Measurements from ENCODE around the gene MYZAP. TPM values are rescaled to one million over a fixed set of nuclear protein-coding genes. Genes with fewer than 3 reads are reported as not detected.

Gene MYZAP
- total RNA-seq, 1 donor from 2014 or later, result not detected

DNA sequence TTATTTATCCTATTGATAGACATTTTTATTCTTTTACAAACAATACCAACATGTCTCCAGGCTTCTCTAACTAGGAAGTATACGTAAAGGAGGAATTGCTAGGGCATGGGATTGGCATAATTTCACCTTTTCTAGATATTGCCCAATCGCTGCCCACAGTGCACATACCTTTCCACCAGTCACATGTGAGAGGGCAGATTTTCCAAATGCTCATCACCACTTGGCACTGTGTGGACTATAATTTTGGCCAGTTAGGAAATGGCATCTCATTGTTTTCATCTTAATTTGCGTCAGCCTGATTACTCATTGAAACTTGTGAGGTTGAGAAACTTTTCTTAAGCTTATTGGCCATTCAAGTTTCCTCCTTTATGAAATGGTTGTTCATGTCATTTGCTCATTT, 57.4 kb downstream of the MYZAP start:
- H3K9me3 Mint-ChIP-seq (ENCODE audit: unreplicated experiment), result no peaks in the 10 kb centered on the region

DNA sequence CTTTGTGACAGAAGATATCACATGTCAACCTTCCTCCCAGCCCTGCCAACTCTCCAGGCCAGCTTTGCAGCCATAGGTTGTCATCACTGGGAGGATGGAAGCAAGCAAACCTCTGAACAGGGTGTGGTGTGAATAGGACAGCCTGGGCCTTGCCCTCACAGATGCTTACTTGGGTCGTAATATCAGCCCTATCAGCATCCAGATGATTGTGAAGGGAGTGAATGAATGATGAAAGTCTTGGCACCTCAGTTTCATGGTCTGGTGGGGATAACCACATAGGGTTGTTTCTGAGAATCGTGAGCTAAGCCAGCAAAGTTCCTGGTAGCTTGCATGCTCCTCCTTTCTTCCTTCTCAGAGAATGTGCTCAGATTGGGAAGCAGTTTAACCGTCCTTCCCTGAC, 59.7 kb downstream of the MYZAP start:
- no peak overlapping the region for H3K4me3 Mint-ChIP-seq (ENCODE audit: unreplicated experiment)
- no peaks in the 10 kb centered on the region for H3K36me3 Mint-ChIP-seq (ENCODE audit: unreplicated experiment)
- H3K4me1 Mint-ChIP-seq (ENCODE audit: low read depth, unreplicated experiment), result no peaks in the 10 kb centered on the region
- no peak for DNase-seq
- TF ChIP-seq, protein P1, sequence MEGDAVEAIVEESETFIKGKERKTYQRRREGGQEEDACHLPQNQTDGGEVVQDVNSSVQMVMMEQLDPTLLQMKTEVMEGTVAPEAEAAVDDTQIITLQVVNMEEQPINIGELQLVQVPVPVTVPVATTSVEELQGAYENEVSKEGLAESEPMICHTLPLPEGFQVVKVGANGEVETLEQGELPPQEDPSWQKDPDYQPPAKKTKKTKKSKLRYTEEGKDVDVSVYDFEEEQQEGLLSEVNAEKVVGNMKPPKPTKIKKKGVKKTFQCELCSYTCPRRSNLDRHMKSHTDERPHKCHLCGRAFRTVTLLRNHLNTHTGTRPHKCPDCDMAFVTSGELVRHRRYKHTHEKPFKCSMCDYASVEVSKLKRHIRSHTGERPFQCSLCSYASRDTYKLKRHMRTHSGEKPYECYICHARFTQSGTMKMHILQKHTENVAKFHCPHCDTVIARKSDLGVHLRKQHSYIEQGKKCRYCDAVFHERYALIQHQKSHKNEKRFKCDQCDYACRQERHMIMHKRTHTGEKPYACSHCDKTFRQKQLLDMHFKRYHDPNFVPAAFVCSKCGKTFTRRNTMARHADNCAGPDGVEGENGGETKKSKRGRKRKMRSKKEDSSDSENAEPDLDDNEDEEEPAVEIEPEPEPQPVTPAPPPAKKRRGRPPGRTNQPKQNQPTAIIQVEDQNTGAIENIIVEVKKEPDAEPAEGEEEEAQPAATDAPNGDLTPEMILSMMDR (IDR thresholded peaks at IDR 0.05; ENCODE audit: partially characterized antibody, unreplicated experiment), result no peak
- H3K27ac Mint-ChIP-seq (ENCODE audit: unreplicated experiment), result no peak overlapping the region
- H3K9me3 Mint-ChIP-seq (ENCODE audit: unreplicated experiment), result no peaks in the 10 kb centered on the region
- H3K27me3 Mint-ChIP-seq (ENCODE audit: unreplicated experiment), result no peaks in the 10 kb centered on the region

More for the DNA sequence above, 57.4 kb downstream of the MYZAP start:
- H3K27me3 Mint-ChIP-seq (ENCODE audit: unreplicated experiment), result no peaks in the 10 kb centered on the region
- no peaks in the 10 kb centered on the region for H3K36me3 Mint-ChIP-seq (ENCODE audit: unreplicated experiment)
- no peak overlapping the region for H3K27ac Mint-ChIP-seq (ENCODE audit: unreplicated experiment)
- TF ChIP-seq, protein P1 (IDR thresholded peaks at IDR 0.05; ENCODE audit: partially characterized antibody, unreplicated experiment), result no peak
- DNase-seq, result no peak
- no peak overlapping the region for H3K4me3 Mint-ChIP-seq (ENCODE audit: unreplicated experiment)
- H3K4me1 Mint-ChIP-seq (ENCODE audit: low read depth, unreplicated experiment), result no peaks in the 10 kb centered on the region

DNA sequence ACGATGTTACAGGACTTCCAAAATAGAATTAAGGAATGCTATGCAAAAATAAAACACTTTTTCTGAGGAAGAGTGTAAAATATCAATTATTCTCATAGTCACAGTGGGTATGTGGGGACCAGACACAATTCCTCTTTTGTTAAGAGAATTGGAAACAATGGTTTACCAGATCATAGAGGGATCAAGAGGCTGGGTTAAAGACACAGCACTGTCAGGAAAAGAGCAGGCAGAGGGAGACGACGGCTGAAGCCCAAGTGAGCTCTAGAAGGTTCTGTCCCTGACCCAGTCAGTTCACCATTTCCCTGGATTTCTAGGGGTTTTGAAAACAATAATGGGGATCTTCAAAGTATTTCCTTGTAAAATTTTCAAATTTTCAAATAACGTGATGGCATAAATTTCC, 60.8 kb downstream of the MYZAP start:
- no peak overlapping the region for H3K27ac Mint-ChIP-seq (ENCODE audit: unreplicated experiment)
- TF ChIP-seq, protein P1 (IDR thresholded peaks at IDR 0.05; ENCODE audit: partially characterized antibody, unreplicated experiment), result no peak
- H3K4me3 Mint-ChIP-seq (ENCODE audit: unreplicated experiment), result no peak overlapping the region
- no peaks in the 10 kb centered on the region for H3K9me3 Mint-ChIP-seq (ENCODE audit: unreplicated experiment)
- no peak for DNase-seq
- no peaks in the 10 kb centered on the region for H3K4me1 Mint-ChIP-seq (ENCODE audit: low read depth, unreplicated experiment)
- H3K27me3 Mint-ChIP-seq (ENCODE audit: unreplicated experiment), result no peaks in the 10 kb centered on the region
- no peaks in the 10 kb centered on the region for H3K36me3 Mint-ChIP-seq (ENCODE audit: unreplicated experiment)

DNA sequence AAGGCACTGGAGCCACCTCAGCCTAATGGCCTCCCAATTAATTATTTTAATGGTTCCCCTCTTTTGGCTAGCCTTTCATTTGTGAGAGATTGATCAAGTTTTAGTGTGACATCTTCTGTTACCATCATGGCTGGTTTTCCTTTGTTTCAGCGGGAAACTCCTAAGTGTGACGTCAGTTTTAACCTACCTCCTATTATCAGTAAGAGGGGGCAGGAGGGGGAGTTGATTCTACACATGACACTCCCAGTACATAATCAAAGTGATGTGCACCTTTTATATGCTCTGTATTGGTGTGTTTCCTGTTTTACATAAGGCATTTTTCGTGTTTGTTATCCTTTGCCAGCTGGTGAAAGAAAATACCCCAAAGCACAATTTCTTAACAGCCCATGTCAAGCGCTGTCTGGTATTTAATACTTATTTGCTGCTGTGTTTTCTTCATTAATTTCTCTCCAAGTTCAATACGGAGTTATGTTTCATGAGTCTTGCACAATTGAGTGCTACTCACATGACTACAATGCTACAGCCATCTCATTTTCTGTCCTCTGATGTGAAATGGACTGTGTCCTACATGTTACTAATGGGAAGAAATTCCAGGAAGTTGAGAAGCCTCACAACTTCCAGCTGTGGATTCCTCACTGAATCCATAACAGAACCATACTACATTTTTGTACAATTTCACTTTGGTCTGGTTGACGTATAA, 62.6 kb downstream of the MYZAP start:
- TF ChIP-seq, protein P1 (IDR thresholded peaks at IDR 0.05; ENCODE audit: partially characterized antibody, unreplicated experiment), result no peak
- Mint-ChIP-seq H3K27me3 (ENCODE audit: unreplicated experiment) (no peaks in the 10 kb centered on the region), H3K9me3 (ENCODE audit: unreplicated experiment) (no peaks in the 10 kb centered on the region), H3K27ac (ENCODE audit: unreplicated experiment) (no peak overlapping the region), H3K4me1 (ENCODE audit: low read depth, unreplicated experiment) (no peaks in the 10 kb centered on the region), H3K36me3 (ENCODE audit: unreplicated experiment) (no peaks in the 10 kb centered on the region), H3K4me3 (ENCODE audit: unreplicated experiment) (no peak overlapping the region)
- no peak for DNase-seq

DNA sequence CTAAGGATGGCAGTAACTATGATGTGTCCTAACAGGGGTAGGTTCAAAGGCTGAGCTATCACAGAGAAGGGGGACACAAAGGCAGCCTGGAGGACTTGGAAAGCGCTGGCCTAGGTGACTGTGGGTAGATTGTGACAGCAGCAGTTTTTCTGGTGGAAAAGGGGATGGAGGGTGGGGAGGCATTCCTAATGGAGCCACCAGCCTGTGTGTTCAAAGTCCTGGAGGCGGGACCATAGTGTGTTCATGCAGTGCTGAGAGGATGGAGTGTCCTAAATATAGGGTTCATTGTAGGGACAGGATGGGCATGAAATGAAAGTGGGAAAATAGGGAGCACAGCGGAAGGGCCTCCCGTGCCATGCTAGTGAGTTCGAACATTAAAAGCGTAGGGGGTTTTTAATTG, 63.3 kb downstream of the MYZAP start:
- no peaks in the 10 kb centered on the region for H3K27me3 Mint-ChIP-seq (ENCODE audit: unreplicated experiment)
- H3K36me3 Mint-ChIP-seq (ENCODE audit: unreplicated experiment), result no peaks in the 10 kb centered on the region
- no peak for DNase-seq
- H3K4me1 Mint-ChIP-seq (ENCODE audit: low read depth, unreplicated experiment), result no peaks in the 10 kb centered on the region
- H3K9me3 Mint-ChIP-seq (ENCODE audit: unreplicated experiment), result no peaks in the 10 kb centered on the region
- TF ChIP-seq, protein P1 (IDR thresholded peaks at IDR 0.05; ENCODE audit: partially characterized antibody, unreplicated experiment), result no peak
- H3K4me3 Mint-ChIP-seq (ENCODE audit: unreplicated experiment), result no peak overlapping the region
- no peak overlapping the region for H3K27ac Mint-ChIP-seq (ENCODE audit: unreplicated experiment)
